Thymus (tissue), 11 donors: ENCODE results near the gene INSL4. TPM values are rescaled to one million over a fixed set of nuclear protein-coding genes. Genes with fewer than 3 reads are reported as not detected.
A peak's percentile ranks its signal among the peaks of the same experiment; 100 is the strongest.

Experiments
- DNase-seq, 9 donors: peaks; one replicate each; pipeline ENCODE4 v3.0.0-alpha.2; 2013; ENCODE audit warnings: low spot score in 9 of 9, low read depth in 6 of 9, missing footprints in 1 of 9
- H3K27ac ChIP-seq, 2 donors: one replicate each; pipeline ENCODE4 v1.5.1; 2013; ENCODE audit warnings: control low read depth in 1 of 2, low read depth in 1 of 2, low read length in 1 of 2, mild to moderate bottlenecking in 1 of 2, moderate library complexity in 1 of 2
- H3K27me3 ChIP-seq, 2 donors: one replicate each; pipeline ENCODE4 v1.5.1; 2013; ENCODE audit warnings: low read length in 1 of 2; ENCODE audit not compliant: control insufficient read depth in 2 of 2, insufficient read depth in 1 of 2
- H3K36me3 ChIP-seq, 2 donors: one replicate each; pipeline ENCODE4 v1.5.1; 2013; ENCODE audit warnings: low read length in 1 of 2, mild to moderate bottlenecking in 1 of 2, moderate library complexity in 1 of 2; ENCODE audit not compliant: control insufficient read depth in 2 of 2, insufficient read depth in 2 of 2
- H3K4me1 ChIP-seq, 2 donors: one replicate each; pipeline ENCODE4 v1.5.1; 2013; ENCODE audit warnings: low read length in 2 of 2; ENCODE audit not compliant: control insufficient read depth in 2 of 2, insufficient read depth in 2 of 2
- H3K4me3 ChIP-seq, 2 donors: one replicate each; pipeline ENCODE4 v1.5.1; 2013; ENCODE audit warnings: low read length in 2 of 2, control low read depth in 1 of 2, mild to moderate bottlenecking in 1 of 2
- H3K9me3 ChIP-seq, 2 donors: one replicate each; pipeline ENCODE4 v1.5.1; 2013; ENCODE audit warnings: low read length in 1 of 2, mild to moderate bottlenecking in 1 of 2; ENCODE audit not compliant: control insufficient read depth in 2 of 2, insufficient read depth in 1 of 2
- WGBS: extraction: QIAGEN DNeasy Blood & Tissue Kit; methylation state at CpG from one replicate; pipeline ENCODE4 v1.1.7; 2013; 5-methylcytosine and 5-hydroxymethylcytosine counted together
- polyA plus RNA-seq: library from polyadenylated mRNA; stranded (reverse); fragments of 200-250 nt; gene quantifications from one replicate; pipeline ENCODE4 v1.2.3, GENCODE V29; 2013
- total RNA-seq: library from RNA; stranded (reverse); fragments of 120-200 nt; gene quantifications from one replicate; pipeline ENCODE4 v1.2.4, GENCODE V29; 2013
- donor health status: healthy.

INSL4 gene
- total and polyA plus RNA-seq, 2 donors: 0.05 to 0.18 TPM

DNA sequence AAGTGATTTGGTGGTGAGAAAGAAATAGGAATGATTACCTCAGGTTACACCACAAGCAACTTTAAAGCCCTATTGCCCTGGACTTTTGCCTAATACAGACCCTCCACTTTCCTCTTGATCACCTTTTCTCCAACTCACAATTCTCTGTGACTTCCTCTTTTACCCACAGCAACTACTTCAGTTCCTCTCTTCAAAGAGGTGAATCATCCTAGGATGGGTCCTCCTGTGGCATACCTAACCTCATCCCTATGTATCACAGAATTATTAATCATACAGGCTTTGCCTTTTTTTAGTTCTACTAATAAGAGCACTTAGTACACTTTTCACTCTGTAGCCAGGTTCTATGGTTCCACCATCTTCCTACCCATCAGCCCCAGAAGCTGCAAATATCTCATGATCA is 26.1 kb upstream of the INSL4 start:
- Histone ChIP-seq H3K27me3 (no peaks in the 10 kb centered on the region), H3K9me3 (no peaks in the 10 kb centered on the region), H3K27ac (no peak overlapping the region), H3K4me3 (no peak overlapping the region), H3K36me3 (no peaks in the 10 kb centered on the region), H3K4me1 (no peaks in the 10 kb centered on the region)
- DNase-seq: no peak

DNA sequence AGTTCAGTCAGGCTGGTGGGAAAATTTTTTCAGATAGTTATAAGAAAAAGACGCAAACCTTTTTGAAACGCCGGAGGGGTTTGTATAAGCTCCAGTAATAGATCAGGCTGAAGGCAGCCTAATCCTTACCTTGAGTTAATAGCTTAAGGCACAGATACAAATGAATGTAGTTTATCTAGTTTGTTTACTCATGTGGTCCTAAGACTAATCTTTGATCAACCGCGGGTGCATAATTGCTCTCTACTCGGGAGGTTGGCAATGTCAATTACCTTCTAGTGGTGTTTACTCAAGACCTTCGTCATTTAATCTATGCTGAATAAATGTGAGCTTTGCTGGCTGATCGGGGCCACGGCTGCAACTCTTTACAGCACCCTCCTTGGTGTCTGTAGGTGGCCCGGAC is 665 bp upstream of the INSL4 start:
- no peak for DNase-seq
- 95% methylated on average over 10 of the region's 10 CpGs for WGBS
- Histone ChIP-seq H3K4me3 (no peak overlapping the region), H3K4me1 (no peaks in the 10 kb centered on the region), H3K27ac (no peak overlapping the region), H3K9me3 (no peaks in the 10 kb centered on the region), H3K36me3 (no peaks in the 10 kb centered on the region), H3K27me3 (no peaks in the 10 kb centered on the region)

- 56% methylated on average over 5 of the region's 5 CpGs for WGBS
- no peaks in the 10 kb centered on the region for H3K27me3 ChIP-seq
- H3K9me3 ChIP-seq: no peaks in the 10 kb centered on the region
- no peak overlapping the region for H3K27ac ChIP-seq
- peak in 1 of 9 donors; percentile 19 for DNase-seq
- H3K36me3 ChIP-seq: no peaks in the 10 kb centered on the region
- H3K4me1 ChIP-seq: no peaks in the 10 kb centered on the region
- no peak overlapping the region for H3K4me3 ChIP-seq
Measured at GRCh38 chr9:5263351-5264218, 32.4 kb downstream of the INSL4 start.

- no peaks in the 10 kb centered on the region for H3K9me3 ChIP-seq
- no peaks in the 10 kb centered on the region for H3K36me3 ChIP-seq
- H3K4me3 ChIP-seq: no peak overlapping the region
- H3K4me1 ChIP-seq: no peaks in the 10 kb centered on the region
- no peak for DNase-seq
- H3K27me3 ChIP-seq: no peaks in the 10 kb centered on the region
- H3K27ac ChIP-seq: no peak overlapping the region
Measured at GRCh38 chr9:5264219-5264595, 33.0 kb downstream of the INSL4 start.

DNA sequence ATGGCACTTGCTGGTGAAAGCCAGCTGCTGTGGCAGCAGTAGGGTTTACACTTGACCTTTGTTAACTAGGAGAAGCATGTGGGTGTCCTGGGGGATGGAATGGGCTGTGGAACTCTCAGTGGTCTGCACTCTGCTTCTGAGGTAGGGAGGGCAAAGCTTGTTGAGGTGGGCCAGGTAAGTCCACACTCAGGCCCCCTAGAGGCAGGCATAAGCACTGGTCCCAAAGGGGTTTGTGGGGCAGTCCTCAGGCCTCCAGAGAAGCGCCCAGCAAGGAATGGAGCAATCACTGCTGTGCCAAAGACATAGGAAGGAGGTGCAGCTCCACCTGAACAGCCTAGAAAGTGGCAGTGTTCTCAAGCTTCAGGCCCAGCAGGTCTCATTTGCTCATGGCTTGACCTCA is 34.7 kb downstream of the INSL4 start:
- WGBS: 60% methylated on average over 1 of the region's 1 CpG
- H3K27ac ChIP-seq: no peak overlapping the region
- DNase-seq: no peak

DNA sequence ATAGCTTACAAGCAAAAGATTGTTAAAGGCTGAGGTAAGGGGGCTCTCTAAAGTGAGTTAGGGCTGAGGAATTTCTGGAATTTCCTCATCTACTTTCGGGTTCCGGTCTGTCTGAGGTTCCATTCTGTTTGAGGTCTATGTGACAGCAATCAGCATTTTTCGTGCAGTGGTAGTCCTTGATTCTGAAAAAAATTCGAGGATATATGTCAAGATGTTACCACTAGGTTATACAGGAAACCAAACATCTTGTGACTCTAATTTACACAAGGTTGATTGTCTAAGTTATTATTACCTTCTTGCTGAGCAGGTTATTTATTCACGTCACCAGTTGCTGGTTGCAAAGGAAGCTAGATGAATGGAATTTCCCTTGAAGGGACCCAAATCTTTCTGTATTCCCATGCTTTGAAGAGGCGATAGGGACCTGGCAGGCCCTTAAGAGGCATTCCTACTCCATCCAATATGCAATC is 38.1 kb downstream of the INSL4 start:
- Histone ChIP-seq H3K9me3 (no peaks in the 10 kb centered on the region), H3K27me3 (no peaks in the 10 kb centered on the region), H3K36me3 (no peaks in the 10 kb centered on the region), H3K4me3 (no peak overlapping the region), H3K27ac (no peak overlapping the region), H3K4me1 (no peaks in the 10 kb centered on the region)
- 82% methylated on average over 6 of the region's 6 CpGs for WGBS
- no peak for DNase-seq

More for the DNA sequence above, 34.7 kb downstream of the INSL4 start:
- Histone ChIP-seq H3K4me1 (no peaks in the 10 kb centered on the region), H3K36me3 (no peaks in the 10 kb centered on the region), H3K4me3 (no peak overlapping the region), H3K9me3 (no peaks in the 10 kb centered on the region), H3K27me3 (no peaks in the 10 kb centered on the region)

- no peak for DNase-seq
- no peaks in the 10 kb centered on the region for H3K36me3 ChIP-seq
- no peaks in the 10 kb centered on the region for H3K9me3 ChIP-seq
- no peaks in the 10 kb centered on the region for H3K4me1 ChIP-seq
- WGBS: 98% methylated on average over 2 of the region's 2 CpGs
- no peak overlapping the region for H3K4me3 ChIP-seq
- no peaks in the 10 kb centered on the region for H3K27me3 ChIP-seq
- H3K27ac ChIP-seq: no peak overlapping the region
Measured at GRCh38 chr9:5274770-5275169, 43.6 kb downstream of the INSL4 start.

- Histone ChIP-seq H3K4me3 (no peak overlapping the region), H3K9me3 (no peaks in the 10 kb centered on the region), H3K27ac (no peak overlapping the region), H3K27me3 (no peaks in the 10 kb centered on the region), H3K4me1 (no peaks in the 10 kb centered on the region), H3K36me3 (no peaks in the 10 kb centered on the region)
- 90% methylated on average over 2 of the region's 2 CpGs for WGBS
- no peak for DNase-seq
Measured at GRCh38 chr9:5278486-5278885, 47.3 kb downstream of the INSL4 start.
